BLaER1 (cell line): ENCODE results near the gene PCGF3.
A peak's percentile ranks its signal among the peaks of the same experiment; 100 is the strongest.

Experiments used
- H3K27ac ChIP-seq: shearing (Covaris generic); formaldehyde crosslinking; 2 replicates; pipeline ENCODE4 v1.8.1; 2022
- H3K27me3 ChIP-seq: shearing (Covaris generic); formaldehyde crosslinking; 2 replicates; pipeline ENCODE4 v1.8.1; 2022
- H3K36me3 ChIP-seq: shearing (Covaris generic); formaldehyde crosslinking; 2 replicates; pipeline ENCODE4 v1.8.1; 2022
- H3K4me1 ChIP-seq: shearing (Covaris generic); formaldehyde crosslinking; 2 replicates; pipeline ENCODE4 v1.8.1; 2022
- H3K4me2 ChIP-seq: shearing (Covaris generic); formaldehyde crosslinking; 2 replicates; pipeline ENCODE4 v1.8.1; 2022
- H3K4me3 ChIP-seq: shearing (Covaris generic); formaldehyde crosslinking; 2 replicates; pipeline ENCODE4 v1.8.1; 2022
- H3K9ac ChIP-seq: shearing (Covaris generic); formaldehyde crosslinking; 2 replicates; pipeline ENCODE4 v1.8.1; 2022
- H3K9me3 ChIP-seq: shearing (Covaris generic); formaldehyde crosslinking; 2 replicates; pipeline ENCODE4 v1.8.1; 2022
- H4K20me1 ChIP-seq: shearing (Covaris generic); formaldehyde crosslinking; 2 replicates; pipeline ENCODE4 v1.8.1; 2022
- Cebpa-rat ChIP-seq: shearing (Covaris generic); IDR thresholded peaks from 2 replicates; pipeline ENCODE4 v1.8.1; 2022

The PCGF3 gene

GRCh38 chr4:786861-787300 is 81.2 kb downstream of the PCGF3 start:
- peaks cover 14% of the 10 kb centered on the region for H3K27me3 ChIP-seq
- H3K4me3 ChIP-seq, result no peak overlapping the region
- peaks cover 38% of the 10 kb centered on the region for H3K4me1 ChIP-seq

GRCh38 chr4:787561-787981 is 81.9 kb downstream of the PCGF3 start:
- no peaks in the 10 kb centered on the region; the same call in 1 of the 2 replicates for H4K20me1 ChIP-seq
- peaks cover 21% of the 10 kb centered on the region for H3K27me3 ChIP-seq
- H3K4me2 ChIP-seq, result peak overlapping the region; percentile 48
- peaks cover 32% of the 10 kb centered on the region for H3K4me1 ChIP-seq
- H3K4me3 ChIP-seq, result no peak overlapping the region
- no peaks in the 10 kb centered on the region for H3K36me3 ChIP-seq
- no peaks in the 10 kb centered on the region for H3K9me3 ChIP-seq
- H3K9ac ChIP-seq, result no peak overlapping the region
- TF ChIP-seq Cebpa-rat, result no peak
- H3K27ac ChIP-seq, result no peak overlapping the region

More at GRCh38 chr4:786861-787300, 81.2 kb downstream of the PCGF3 start:
- Histone ChIP-seq H3K9me3 (no peaks in the 10 kb centered on the region), H3K9ac (no peak overlapping the region), H4K20me1 (no peaks in the 10 kb centered on the region; the same call in 1 of the 2 replicates), H3K27ac (no peak overlapping the region), H3K4me2 (no peak overlapping the region), H3K36me3 (no peaks in the 10 kb centered on the region)
- TF ChIP-seq Cebpa-rat, result no peak

- TF ChIP-seq Cebpa-rat, result no peak
- Histone ChIP-seq H3K27me3 (peaks cover 26% of the 10 kb centered on the region), H3K9me3 (no peaks in the 10 kb centered on the region), H3K36me3 (no peaks in the 10 kb centered on the region), H3K4me2 (peak overlapping the region; percentile 48; the same call in 1 of the 2 replicates), H3K4me1 (peaks cover 31% of the 10 kb centered on the region), H4K20me1 (no peaks in the 10 kb centered on the region; the same call in 1 of the 2 replicates), H3K27ac (no peak overlapping the region), H3K4me3 (no peak overlapping the region), H3K9ac (no peak overlapping the region)
Measured at GRCh38 chr4:788006-788635, 82.5 kb downstream of the PCGF3 start.

- peaks cover 31% of the 10 kb centered on the region for H3K4me1 ChIP-seq
- peaks cover 32% of the 10 kb centered on the region for H3K27me3 ChIP-seq
- no peaks in the 10 kb centered on the region for H3K36me3 ChIP-seq
- no peaks in the 10 kb centered on the region; the same call in 1 of the 2 replicates for H4K20me1 ChIP-seq
- TF ChIP-seq Cebpa-rat, result no peak
- H3K9ac ChIP-seq, result no peak overlapping the region
- no peak overlapping the region for H3K4me3 ChIP-seq
- H3K4me2 ChIP-seq, result no peak overlapping the region
- no peaks in the 10 kb centered on the region for H3K9me3 ChIP-seq
- no peak overlapping the region for H3K27ac ChIP-seq
Measured at GRCh38 chr4:788636-789297, 83.1 kb downstream of the PCGF3 start.

- H3K9me3 ChIP-seq, result no peaks in the 10 kb centered on the region
- H3K36me3 ChIP-seq, result no peaks in the 10 kb centered on the region
- no peak overlapping the region for H3K4me3 ChIP-seq
- H3K27ac ChIP-seq, result no peak overlapping the region
- H3K4me2 ChIP-seq, result no peak overlapping the region
- H3K4me1 ChIP-seq, result peaks cover 31% of the 10 kb centered on the region
- H3K27me3 ChIP-seq, result peaks cover 40% of the 10 kb centered on the region
- H3K9ac ChIP-seq, result no peak overlapping the region
- TF ChIP-seq Cebpa-rat, result no peak
- no peaks in the 10 kb centered on the region; the same call in 1 of the 2 replicates for H4K20me1 ChIP-seq
Measured at GRCh38 chr4:789571-790465, 84.2 kb downstream of the PCGF3 start.

- Histone ChIP-seq H4K20me1 (no peaks in the 10 kb centered on the region; the same call in 1 of the 2 replicates), H3K4me1 (peaks cover 37% of the 10 kb centered on the region), H3K4me3 (no peak overlapping the region), H3K36me3 (no peaks in the 10 kb centered on the region), H3K27me3 (peaks cover 35% of the 10 kb centered on the region), H3K9me3 (no peaks in the 10 kb centered on the region), H3K27ac (no peak overlapping the region), H3K4me2 (no peak overlapping the region), H3K9ac (no peak overlapping the region)
- TF ChIP-seq Cebpa-rat, result no peak
Measured at GRCh38 chr4:790466-790820, 84.8 kb downstream of the PCGF3 start.

- Histone ChIP-seq H3K27me3 (peaks cover 35% of the 10 kb centered on the region), H3K4me1 (peaks cover 37% of the 10 kb centered on the region), H3K4me3 (no peak overlapping the region), H3K4me2 (no peak overlapping the region), H3K36me3 (no peaks in the 10 kb centered on the region), H3K9me3 (no peaks in the 10 kb centered on the region), H4K20me1 (no peaks in the 10 kb centered on the region; the same call in 1 of the 2 replicates), H3K9ac (no peak overlapping the region), H3K27ac (no peak overlapping the region)
- TF ChIP-seq Cebpa-rat, result no peak
Measured at GRCh38 chr4:791252-791897, 85.7 kb downstream of the PCGF3 start.

- Histone ChIP-seq H3K27ac (no peak overlapping the region), H3K4me3 (no peak overlapping the region), H3K4me2 (no peak overlapping the region), H3K9ac (no peak overlapping the region), H3K36me3 (no peaks in the 10 kb centered on the region), H3K4me1 (peaks cover 42% of the 10 kb centered on the region), H4K20me1 (no peaks in the 10 kb centered on the region; the same call in 1 of the 2 replicates), H3K27me3 (peaks cover 35% of the 10 kb centered on the region), H3K9me3 (no peaks in the 10 kb centered on the region)
- TF ChIP-seq Cebpa-rat, result no peak
Measured at GRCh38 chr4:791898-792625, 86.4 kb downstream of the PCGF3 start.
